Measurements from ENCODE around the gene VPS41. TPM values are rescaled to one million over a fixed set of nuclear protein-coding genes. Genes with fewer than 3 reads are reported as not detected.

Gene VPS41
- total RNA-seq, result 100 to 1,000 TPM in 1 of 4 donors, 10 to 100 TPM in 3; 26.4 to 116 (median 41.3) TPM

DNA sequence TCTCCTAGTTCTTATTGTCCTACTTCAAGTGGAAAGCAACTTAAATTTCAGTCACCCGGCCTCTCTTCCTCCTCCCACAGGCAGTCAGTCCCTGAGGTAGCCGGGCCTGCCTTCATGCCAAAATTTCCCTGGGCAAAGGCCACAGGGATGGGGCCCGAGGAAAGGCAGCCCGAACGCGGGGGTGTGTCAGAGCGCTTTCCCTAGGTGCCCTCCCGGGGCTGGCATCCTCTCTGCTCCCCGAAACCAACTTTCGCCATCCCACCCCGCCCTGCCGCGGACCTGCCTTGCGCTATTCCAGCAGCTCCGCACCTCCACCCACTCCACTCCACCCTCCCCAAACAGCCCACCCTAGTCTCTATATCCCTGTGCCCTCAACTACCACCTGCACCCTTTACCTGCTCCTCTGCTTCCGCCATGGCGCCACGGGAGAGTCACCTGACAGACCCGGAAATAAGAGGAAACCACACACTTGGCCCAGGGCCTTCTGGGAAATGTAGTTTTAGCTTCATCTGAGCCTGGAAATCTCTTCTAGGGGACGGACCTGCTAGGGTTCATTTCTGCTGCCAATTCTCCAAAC, at the start of gene VPS41:
TSS of gene VPS41 (minus strand) at position 433 of the 577 bp plus-strand sequence. CDS start at position 416, 17 bp downstream.
- peaks cover 0 to 14% (median 0%) of the 10 kb centered on the region in 4 donors for H3K4me1 ChIP-seq
- DNase-seq, result peak; percentile 81 to 94 (median 85)
- H3K27ac ChIP-seq, result peak within 1 kb of the TSS; percentile 50 to 76 (median 62)
- no peaks in the 10 kb centered on the region for H3K27me3 ChIP-seq
- peak within 1 kb of the TSS; percentile 67 to 98 (median 86) for H3K4me3 ChIP-seq
- TF ChIP-seq, protein P1, sequence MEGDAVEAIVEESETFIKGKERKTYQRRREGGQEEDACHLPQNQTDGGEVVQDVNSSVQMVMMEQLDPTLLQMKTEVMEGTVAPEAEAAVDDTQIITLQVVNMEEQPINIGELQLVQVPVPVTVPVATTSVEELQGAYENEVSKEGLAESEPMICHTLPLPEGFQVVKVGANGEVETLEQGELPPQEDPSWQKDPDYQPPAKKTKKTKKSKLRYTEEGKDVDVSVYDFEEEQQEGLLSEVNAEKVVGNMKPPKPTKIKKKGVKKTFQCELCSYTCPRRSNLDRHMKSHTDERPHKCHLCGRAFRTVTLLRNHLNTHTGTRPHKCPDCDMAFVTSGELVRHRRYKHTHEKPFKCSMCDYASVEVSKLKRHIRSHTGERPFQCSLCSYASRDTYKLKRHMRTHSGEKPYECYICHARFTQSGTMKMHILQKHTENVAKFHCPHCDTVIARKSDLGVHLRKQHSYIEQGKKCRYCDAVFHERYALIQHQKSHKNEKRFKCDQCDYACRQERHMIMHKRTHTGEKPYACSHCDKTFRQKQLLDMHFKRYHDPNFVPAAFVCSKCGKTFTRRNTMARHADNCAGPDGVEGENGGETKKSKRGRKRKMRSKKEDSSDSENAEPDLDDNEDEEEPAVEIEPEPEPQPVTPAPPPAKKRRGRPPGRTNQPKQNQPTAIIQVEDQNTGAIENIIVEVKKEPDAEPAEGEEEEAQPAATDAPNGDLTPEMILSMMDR (IDR thresholded peaks at IDR 0.05), result no peak
- TF ChIP-seq POLR2A (IDR thresholded peaks at IDR 0.05), result peak in 1 of 2 donors; percentile 43
- no peaks in the 10 kb centered on the region for H3K9me3 ChIP-seq
- no peaks in the 10 kb centered on the region for H3K36me3 ChIP-seq

DNA sequence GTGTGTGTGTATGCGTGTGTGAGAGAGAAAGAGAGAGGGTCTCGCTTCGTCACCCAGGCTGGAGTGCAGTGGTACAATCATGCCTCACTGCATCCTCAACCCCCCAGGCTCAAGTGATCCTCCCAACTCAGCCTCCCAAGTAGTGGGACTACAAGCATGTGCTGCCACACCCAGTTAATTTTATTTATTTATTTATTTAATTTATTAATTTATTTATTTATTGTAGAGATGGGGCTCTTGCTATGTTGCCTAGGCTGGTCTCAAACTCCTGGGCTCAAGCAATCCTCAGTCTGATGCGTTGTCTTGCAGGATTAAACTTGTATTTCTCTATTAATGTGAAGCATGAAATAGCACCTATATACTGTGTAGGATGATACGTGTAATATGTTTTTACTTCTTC, 46.9 kb upstream of the VPS41 start:
- Histone ChIP-seq H3K27me3 (no peaks in the 10 kb centered on the region), H3K4me3 (no peak overlapping the region), H3K4me1 (no peaks in the 10 kb centered on the region), H3K27ac (no peak overlapping the region), H3K36me3 (no peaks in the 10 kb centered on the region), H3K9me3 (no peaks in the 10 kb centered on the region)
- DNase-seq, result no peak
- TF ChIP-seq, protein P1 (IDR thresholded peaks at IDR 0.05), result no peak
- no peak for TF ChIP-seq POLR2A (IDR thresholded peaks at IDR 0.05)

DNA sequence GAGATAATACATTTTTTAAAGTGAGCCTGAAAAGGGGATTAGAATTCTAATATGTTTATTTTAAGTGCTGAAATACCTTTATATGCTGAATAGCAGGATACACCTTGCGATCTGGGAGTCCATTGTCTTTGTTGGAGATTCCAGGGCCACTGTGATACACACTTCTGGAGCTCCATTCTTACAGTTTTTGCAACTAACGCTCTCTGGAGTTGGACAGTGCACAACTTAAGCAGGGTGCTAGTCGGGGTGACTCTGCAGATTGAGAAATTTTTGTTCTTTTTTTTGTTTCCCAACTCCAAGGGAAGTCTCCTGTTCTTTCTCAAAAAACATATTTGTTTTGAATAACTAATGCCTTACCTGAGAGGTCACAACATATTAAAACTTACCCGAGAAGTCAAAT, 45.0 kb upstream of the VPS41 start:
- no peak for TF ChIP-seq POLR2A (IDR thresholded peaks at IDR 0.05)
- TF ChIP-seq, protein P1 (IDR thresholded peaks at IDR 0.05), result no peak
- Histone ChIP-seq H3K36me3 (no peaks in the 10 kb centered on the region), H3K9me3 (no peaks in the 10 kb centered on the region), H3K4me1 (no peaks in the 10 kb centered on the region), H3K4me3 (no peak overlapping the region), H3K27ac (no peak overlapping the region), H3K27me3 (no peaks in the 10 kb centered on the region)
- no peak for DNase-seq

DNA sequence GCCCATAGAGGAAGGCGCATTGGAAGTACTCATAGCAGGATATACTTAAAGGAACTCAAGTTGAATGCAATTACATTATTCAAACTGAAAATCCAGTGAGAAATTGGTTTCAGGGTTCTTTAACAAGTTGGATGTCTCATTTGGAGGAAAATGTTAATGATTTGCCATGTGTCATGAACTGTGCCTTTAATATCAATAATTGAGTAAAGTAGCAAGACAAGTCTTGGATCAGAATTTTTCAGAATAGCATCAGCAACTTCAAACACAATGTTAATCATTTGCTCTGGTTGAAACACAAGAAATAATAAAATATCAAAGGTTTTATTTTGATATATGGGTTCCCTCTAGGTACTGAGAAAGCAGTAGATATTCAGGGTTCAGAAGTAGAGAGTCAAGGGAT, 44.2 kb upstream of the VPS41 start:
- no peak for TF ChIP-seq POLR2A (IDR thresholded peaks at IDR 0.05)
- TF ChIP-seq, protein P1 (IDR thresholded peaks at IDR 0.05), result no peak
- H3K4me1 ChIP-seq, result no peaks in the 10 kb centered on the region
- H3K9me3 ChIP-seq, result no peaks in the 10 kb centered on the region
- no peaks in the 10 kb centered on the region for H3K27me3 ChIP-seq
- no peak for DNase-seq
- no peak overlapping the region for H3K27ac ChIP-seq
- no peak overlapping the region for H3K4me3 ChIP-seq
- no peaks in the 10 kb centered on the region for H3K36me3 ChIP-seq

DNA sequence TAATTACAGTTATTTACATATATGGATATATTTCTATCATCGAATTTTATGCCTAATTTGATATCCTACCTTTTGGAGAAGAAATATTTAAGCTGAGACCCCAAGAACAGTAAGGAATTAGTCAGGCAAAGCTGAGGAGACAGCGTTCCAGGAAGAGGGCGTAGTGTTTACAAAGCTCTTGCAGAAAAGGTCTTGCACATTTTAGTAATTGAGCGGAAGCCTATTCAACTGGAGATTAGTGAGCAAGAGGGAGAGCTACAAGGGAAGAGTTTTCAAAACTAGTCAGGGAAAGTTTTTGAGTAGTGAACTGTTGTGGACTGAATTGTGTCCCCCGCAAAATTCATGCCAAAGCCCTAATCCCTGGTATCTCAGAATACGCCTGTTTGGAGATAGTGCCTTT, 42.2 kb upstream of the VPS41 start:
- no peaks in the 10 kb centered on the region for H3K4me1 ChIP-seq
- TF ChIP-seq POLR2A (IDR thresholded peaks at IDR 0.05), result no peak
- TF ChIP-seq, protein P1 (IDR thresholded peaks at IDR 0.05), result no peak
- no peak overlapping the region for H3K4me3 ChIP-seq

More for the DNA sequence above, 42.2 kb upstream of the VPS41 start:
- Histone ChIP-seq H3K9me3 (no peaks in the 10 kb centered on the region), H3K36me3 (no peaks in the 10 kb centered on the region), H3K27ac (no peak overlapping the region), H3K27me3 (no peaks in the 10 kb centered on the region)
- no peak for DNase-seq

All from Peyer's patch (tissue), 4 donors.